ENCODE results near the gene LRRC26.

LRRC26 gene

GRCh38 chr9:137127301-137128157, 42.3 kb downstream of the LRRC26 start:
- TF ChIP-seq GATA2 (IDR thresholded peaks at IDR 0.05; ENCODE audit: low read depth, low read length): no peak
- TF ChIP-seq GATA3 (IDR thresholded peaks at IDR 0.05; ENCODE audit: low read depth, low read length): no peak

DNA sequence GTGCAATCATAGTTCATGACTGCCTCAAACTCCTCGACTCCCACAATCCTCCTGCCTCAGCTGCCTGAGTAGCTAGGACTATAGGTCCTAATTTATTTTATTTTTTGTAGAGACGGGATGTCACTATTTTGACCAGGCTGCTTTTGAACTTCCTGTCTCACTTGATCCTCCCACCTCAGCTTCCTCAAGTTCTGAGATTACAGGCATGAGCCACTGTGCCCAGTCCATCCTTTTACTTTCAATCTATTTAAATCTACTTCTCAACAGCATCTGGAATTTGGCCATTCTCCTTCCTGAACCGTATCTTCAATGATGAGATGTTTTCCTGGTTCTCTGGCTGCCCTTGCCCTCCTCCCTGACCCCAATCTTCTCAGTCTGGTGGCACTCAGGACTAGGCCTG, 43.1 kb downstream of the LRRC26 start:
- TF ChIP-seq GATA3 (IDR thresholded peaks at IDR 0.05; ENCODE audit: low read depth, low read length) (no peak), GATA2 (IDR thresholded peaks at IDR 0.05; ENCODE audit: low read depth, low read length) (no peak)

DNA sequence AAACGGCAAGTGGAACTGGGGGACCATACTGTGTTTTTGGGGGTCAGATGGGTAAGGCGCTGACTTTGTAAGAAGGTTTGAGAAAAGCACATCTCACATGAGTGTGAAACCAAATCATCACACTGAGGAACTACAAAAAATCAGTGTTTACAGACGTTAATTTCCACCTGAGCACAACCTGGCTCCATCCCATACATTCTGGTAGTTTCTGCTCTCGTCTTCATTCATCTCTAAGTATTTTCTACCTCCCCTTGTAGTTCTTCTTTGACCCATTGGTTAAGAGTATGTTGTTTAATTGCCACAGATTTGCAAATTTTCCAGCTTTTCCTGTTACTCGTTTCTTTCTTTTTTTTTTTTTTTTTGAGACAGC, 46.4 kb downstream of the LRRC26 start:
- no peak for TF ChIP-seq GATA2 (IDR thresholded peaks at IDR 0.05; ENCODE audit: low read depth, low read length)
- TF ChIP-seq GATA3 (IDR thresholded peaks at IDR 0.05; ENCODE audit: low read depth, low read length): no peak
